Caco-2 (cell line): ENCODE data around the gene SCAMP3. TPM values are rescaled to one million over a fixed set of nuclear protein-coding genes. Genes with fewer than 3 reads are reported as not detected.

Source experiments
- BruUV-seq: library from RNA; stranded (reverse); fragments of 400-500 nt; replicated peaks from 2 replicates; lab custom pipeline; 2021; lab: Mats Ljungman, UMichigan
- CTCF ChIA-PET: fragments of 300-600 bp; sonication (Branson Sonifier 250); formaldehyde crosslinking; loops from one replicate; lab custom pipeline; 2022; ENCODE audit warnings: antibody characterized with exemption; lab: Charles Lee
- POLR2A ChIA-PET: fragments of 300-600 bp; sonication (Branson Sonifier 250); formaldehyde crosslinking; loops from one replicate; lab custom pipeline; 2022; ENCODE audit warnings: antibody characterized with exemption; lab: Charles Lee
- DNase-seq, 2 experiments: peaks; one replicate each; pipeline versions ENCODE4 v3.0.0 to v3.0.0-alpha.2; 2020 to 2022
- H3K27me3 ChIP-seq: replicated peaks from 2 replicates; pipeline ENCODE4 v1.6.0; 2011; ENCODE audit warnings: low read length; ENCODE audit not compliant: control insufficient read depth, insufficient read depth
- H3K36me3 ChIP-seq: 2 replicates; pipeline ENCODE4 v1.5.1; 2011; ENCODE audit warnings: low read length; ENCODE audit not compliant: control insufficient read depth, insufficient read depth
- H3K4me1 ChIP-seq: fragments of 250-450 bp; sonication (Bioruptor Pico); 2 replicates; pipeline ENCODE4 v1.5.1; 2020; ENCODE audit warnings: mild to moderate bottlenecking
- H3K4me3 ChIP-seq: 2 replicates; pipeline ENCODE4 v1.5.1; 2011; ENCODE audit warnings: low read depth, mild to moderate bottlenecking, control low read depth, low read length
- H3K9me3 ChIP-seq: fragments of 250-450 bp; sonication (Bioruptor Pico); 2 replicates; pipeline ENCODE4 v1.5.1; 2020; ENCODE audit warnings: mild to moderate bottlenecking, moderate library complexity
- H3K27ac Mint-ChIP-seq: one replicate; pipeline ENCODE4 v1.8.0; 2022; ENCODE audit warnings: mixed read lengths; ENCODE audit not compliant: unreplicated experiment
- H3K27me3 Mint-ChIP-seq: one replicate; pipeline ENCODE4 v1.8.0; 2022; ENCODE audit warnings: mixed read lengths; ENCODE audit not compliant: insufficient read depth, unreplicated experiment
- H3K36me3 Mint-ChIP-seq: one replicate; pipeline ENCODE4 v1.8.0; 2022; ENCODE audit warnings: mild to moderate bottlenecking, mixed read lengths; ENCODE audit not compliant: insufficient read depth, unreplicated experiment
- H3K4me1 Mint-ChIP-seq: one replicate; pipeline ENCODE4 v1.8.0; 2022; ENCODE audit warnings: low read depth, mixed read lengths; ENCODE audit not compliant: unreplicated experiment
- H3K4me3 Mint-ChIP-seq: one replicate; pipeline ENCODE4 v1.8.0; 2022; ENCODE audit warnings: mild to moderate bottlenecking, moderate library complexity, mixed read lengths; ENCODE audit not compliant: unreplicated experiment
- H3K9me3 Mint-ChIP-seq: one replicate; pipeline ENCODE4 v1.8.0; 2022; ENCODE audit warnings: mixed read lengths; ENCODE audit not compliant: unreplicated experiment
- intact Hi-C: fragments of 100-400 bp; cut with micrococcal nuclease; formaldehyde crosslinking; loops from one replicate; pipeline ENCODE4 v1.10.0; 2022; ENCODE audit not compliant: unreplicated experiment
- total RNA-seq: library from RNA; stranded (reverse); gene quantifications from 2 replicates; pipeline ENCODE4 v1.2.3, GENCODE V29; 2022
- TF ChIP-seq, protein P1 (sequence below), 2 experiments: fragments of 200-600 bp in 1 of 2; IDR thresholded peaks; 1 replicate in 1 of 2; 2 replicates in 1 of 2; pipeline versions ENCODE4 v1.5.1 to v1.8.0; 2011 to 2022; ENCODE audit warnings: antibody characterized with exemption in 1 of 2, control low read depth in 1 of 2, inconsistent platforms in 1 of 2, low read depth in 1 of 2, low read length in 1 of 2, mild to moderate bottlenecking in 1 of 2, moderate library complexity in 1 of 2; ENCODE audit not compliant: insufficient read depth in 1 of 2, severe bottlenecking in 1 of 2, unreplicated experiment in 1 of 2

SCAMP3 gene
- total RNA-seq, 1 experiment from 2014 or later = 55.9 TPM

DNA sequence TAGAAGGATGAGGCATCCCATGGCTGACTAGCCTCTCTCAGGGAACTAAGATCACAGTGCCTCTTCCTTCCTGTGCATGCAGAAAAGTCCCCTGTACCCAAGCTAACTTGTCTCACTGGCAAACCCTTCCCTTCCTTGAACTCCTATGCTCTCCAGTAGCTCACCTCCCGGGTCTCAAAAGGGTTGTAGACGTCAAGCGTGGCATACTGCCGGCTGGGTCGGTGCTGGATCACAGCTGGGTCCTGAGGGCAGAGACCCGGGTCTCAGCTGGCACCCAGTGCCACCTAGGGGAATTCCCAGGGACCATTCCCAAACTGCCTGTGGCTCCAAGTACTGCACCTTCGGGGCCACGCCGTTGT, 688 bp downstream of the SCAMP3 start:
- H3K4me3 ChIP-seq = peak overlapping the region; percentile 65
- ChIA-PET POLR2A (interaction anchor here (0.7 to 1.9 kb wide), 3 partner anchors 12 to 63 kb away, joined by 3 to 18 read pairs (median 4); partner anchors contain the start of gene CLK2), CTCF (interaction anchor here (0.6 to 1.9 kb wide), 7 partner anchors 11 to 68 kb away, joined by 3 to 12 read pairs (median 7); partner anchors contain the start of genes CLK2, FDPS and HCN3)
- peaks cover 4% of the 10 kb centered on the region for H3K4me1 ChIP-seq
- peaks cover 3% of the 10 kb centered on the region for H3K36me3 ChIP-seq
- Mint-ChIP-seq H3K27ac (peak overlapping the region; percentile 94), H3K4me3 (peak overlapping the region; percentile 95), H3K4me1 (peaks cover 23% of the 10 kb centered on the region), H3K27me3 (no peaks in the 10 kb centered on the region), H3K9me3 (no peaks in the 10 kb centered on the region), H3K36me3 (peaks cover 84% of the 10 kb centered on the region)
- no peak for DNase-seq
- no peaks in the 10 kb centered on the region for H3K9me3 ChIP-seq
- BruUV-seq = no TSS peak
- H3K27me3 ChIP-seq = no peaks in the 10 kb centered on the region
- intact Hi-C loops = no loop called here
- TF ChIP-seq, protein P1, sequence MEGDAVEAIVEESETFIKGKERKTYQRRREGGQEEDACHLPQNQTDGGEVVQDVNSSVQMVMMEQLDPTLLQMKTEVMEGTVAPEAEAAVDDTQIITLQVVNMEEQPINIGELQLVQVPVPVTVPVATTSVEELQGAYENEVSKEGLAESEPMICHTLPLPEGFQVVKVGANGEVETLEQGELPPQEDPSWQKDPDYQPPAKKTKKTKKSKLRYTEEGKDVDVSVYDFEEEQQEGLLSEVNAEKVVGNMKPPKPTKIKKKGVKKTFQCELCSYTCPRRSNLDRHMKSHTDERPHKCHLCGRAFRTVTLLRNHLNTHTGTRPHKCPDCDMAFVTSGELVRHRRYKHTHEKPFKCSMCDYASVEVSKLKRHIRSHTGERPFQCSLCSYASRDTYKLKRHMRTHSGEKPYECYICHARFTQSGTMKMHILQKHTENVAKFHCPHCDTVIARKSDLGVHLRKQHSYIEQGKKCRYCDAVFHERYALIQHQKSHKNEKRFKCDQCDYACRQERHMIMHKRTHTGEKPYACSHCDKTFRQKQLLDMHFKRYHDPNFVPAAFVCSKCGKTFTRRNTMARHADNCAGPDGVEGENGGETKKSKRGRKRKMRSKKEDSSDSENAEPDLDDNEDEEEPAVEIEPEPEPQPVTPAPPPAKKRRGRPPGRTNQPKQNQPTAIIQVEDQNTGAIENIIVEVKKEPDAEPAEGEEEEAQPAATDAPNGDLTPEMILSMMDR (IDR thresholded peaks at IDR 0.05; ENCODE audit: insufficient read depth in 1 of 2, low read depth in 1 of 2, low read length in 1 of 2, severe bottlenecking in 1 of 2, unreplicated experiment in 1 of 2) = no peak

DNA sequence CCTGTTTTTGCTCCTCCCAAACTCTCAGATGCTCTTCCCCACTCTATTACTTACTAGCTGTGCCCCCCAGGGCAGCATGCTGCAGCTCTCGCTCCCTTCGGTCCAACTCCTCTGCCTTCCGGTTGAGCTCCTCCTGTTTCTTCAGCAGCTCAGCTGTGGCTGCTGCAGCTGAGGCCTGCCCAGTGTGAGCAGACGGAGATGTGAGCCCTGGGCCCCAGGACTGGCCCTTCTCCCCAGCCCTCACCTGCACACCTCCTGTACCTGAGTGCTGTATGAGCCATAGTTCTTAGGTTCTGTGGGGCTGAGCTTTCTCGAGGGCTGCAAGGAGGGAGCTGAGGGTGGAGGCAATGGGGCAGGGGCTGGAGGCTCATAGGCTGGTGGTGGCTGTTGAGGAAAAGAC, 1.9 kb downstream of the SCAMP3 start:
- Mint-ChIP-seq H3K27ac (no peak overlapping the region), H3K4me1 (peaks cover 23% of the 10 kb centered on the region), H3K36me3 (peaks cover 74% of the 10 kb centered on the region), H3K9me3 (no peaks in the 10 kb centered on the region), H3K4me3 (peak overlapping the region; percentile 95), H3K27me3 (no peaks in the 10 kb centered on the region)
- intact Hi-C loops = no loop called here
- H3K4me3 ChIP-seq = no peak overlapping the region
- BruUV-seq = no TSS peak
- H3K27me3 ChIP-seq = no peaks in the 10 kb centered on the region
- no peaks in the 10 kb centered on the region for H3K9me3 ChIP-seq
- peaks cover 4% of the 10 kb centered on the region for H3K4me1 ChIP-seq
- TF ChIP-seq, protein P1 (IDR thresholded peaks at IDR 0.05; ENCODE audit: insufficient read depth in 1 of 2, low read depth in 1 of 2, low read length in 1 of 2, severe bottlenecking in 1 of 2, unreplicated experiment in 1 of 2) = no peak
- ChIA-PET POLR2A (interaction anchor here (1.8 kb wide), 1 partner anchor 13 kb away, joined by 6 read pairs; the partner anchor contains the start of gene CLK2), CTCF (no interaction called here)
- no peaks in the 10 kb centered on the region; the same call in none of the 2 replicates for H3K36me3 ChIP-seq
- DNase-seq = no peak

DNA sequence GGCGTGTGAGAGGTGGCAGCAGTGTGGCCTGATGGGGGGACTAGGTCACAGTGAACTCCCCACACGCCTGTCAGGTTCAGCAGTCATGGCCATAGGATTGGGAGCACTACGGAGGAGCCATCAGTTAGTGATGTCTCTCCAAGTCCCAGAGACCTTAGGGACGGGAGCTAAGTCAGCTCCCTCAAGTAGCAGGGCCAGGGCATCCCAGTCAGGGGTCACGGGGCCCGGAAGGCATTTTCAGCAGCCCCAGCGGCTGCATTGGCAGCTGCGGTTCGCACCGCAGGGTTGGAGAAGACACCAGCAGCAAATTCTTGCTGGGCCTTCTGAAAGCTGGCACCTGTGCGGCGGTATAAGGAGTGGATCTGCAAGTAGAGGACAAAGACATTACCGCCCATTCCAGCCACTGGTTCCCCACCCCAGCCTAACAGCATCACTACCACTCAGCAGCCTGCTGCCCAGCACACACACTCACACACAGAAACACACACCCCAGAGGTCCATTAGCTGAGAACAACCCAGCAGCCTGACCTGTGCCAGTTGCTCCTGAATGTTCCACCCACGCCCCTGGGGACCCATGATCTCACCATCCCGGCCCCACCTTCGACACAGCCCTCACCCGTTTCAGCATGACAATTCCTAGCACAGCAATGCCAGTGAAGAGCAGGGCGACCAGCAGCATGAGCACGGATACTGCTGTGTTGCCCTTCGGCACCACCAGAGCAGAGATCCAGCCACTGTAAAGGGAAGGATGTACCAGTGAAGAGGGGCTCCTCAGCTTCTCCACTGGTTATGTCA, 5.9 kb downstream of the SCAMP3 start:
- intact Hi-C loops = no loop called here
- DNase-seq = no peak
- no peaks in the 10 kb centered on the region; the same call in 1 of the 2 replicates for H3K4me1 ChIP-seq
- CTCF ChIA-PET = interaction anchor here (0.6 to 1.6 kb wide), 2 partner anchors 17 to 67 kb away, joined by 3 to 7 read pairs; partner anchors contain the start of gene CLK2
- TF ChIP-seq, protein P1 (IDR thresholded peaks at IDR 0.05; ENCODE audit: insufficient read depth in 1 of 2, low read depth in 1 of 2, low read length in 1 of 2, severe bottlenecking in 1 of 2, unreplicated experiment in 1 of 2) = no peak
- POLR2A ChIA-PET = no interaction called here
- no TSS peak for BruUV-seq
- H3K27me3 Mint-ChIP-seq = no peaks in the 10 kb centered on the region
- H3K9me3 Mint-ChIP-seq = no peaks in the 10 kb centered on the region
- peaks cover 20% of the 10 kb centered on the region for H3K4me1 Mint-ChIP-seq
- H3K36me3 ChIP-seq = no peaks in the 10 kb centered on the region
- H3K9me3 ChIP-seq = no peaks in the 10 kb centered on the region
- H3K36me3 Mint-ChIP-seq = peaks cover 39% of the 10 kb centered on the region
- peak overlapping the region; percentile 93 for H3K27ac Mint-ChIP-seq
- H3K4me3 ChIP-seq = peak overlapping the region; percentile 52
- H3K4me3 Mint-ChIP-seq = peak overlapping the region; percentile 92
- H3K27me3 ChIP-seq = no peaks in the 10 kb centered on the region
